Measurements from ENCODE around the gene RGS16. TPM values are rescaled to one million over a fixed set of nuclear protein-coding genes. Genes with fewer than 3 reads are reported as not detected.

The RGS16 gene
- total and polyA plus RNA-seq, 9 of the 15 experiments (the other 6 are each of a cell fraction or from before 2014, with no cell fraction given) = 0.07 to 0.55 (median 0.36) TPM

DNA sequence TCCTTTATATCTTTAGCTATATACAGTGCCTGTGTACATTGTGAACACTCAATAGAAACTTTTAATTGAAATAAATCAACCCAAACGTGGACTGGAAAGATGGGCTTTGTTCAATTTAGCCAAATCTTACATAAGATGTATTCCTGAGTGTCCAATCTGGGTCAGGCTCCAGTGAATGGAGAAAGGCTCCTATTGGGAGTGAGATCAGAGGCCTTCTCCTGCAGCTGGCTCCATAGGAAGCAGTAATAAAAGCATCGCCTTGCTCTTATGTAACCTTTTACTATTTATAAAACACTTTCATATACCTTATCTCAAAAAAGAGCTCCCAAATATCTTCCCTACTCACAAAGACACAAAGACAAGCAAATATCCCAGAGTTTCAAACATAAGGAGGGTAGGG lies 24.9 kb upstream of the RGS16 start (continued):
- TF ChIP-seq, protein P1, sequence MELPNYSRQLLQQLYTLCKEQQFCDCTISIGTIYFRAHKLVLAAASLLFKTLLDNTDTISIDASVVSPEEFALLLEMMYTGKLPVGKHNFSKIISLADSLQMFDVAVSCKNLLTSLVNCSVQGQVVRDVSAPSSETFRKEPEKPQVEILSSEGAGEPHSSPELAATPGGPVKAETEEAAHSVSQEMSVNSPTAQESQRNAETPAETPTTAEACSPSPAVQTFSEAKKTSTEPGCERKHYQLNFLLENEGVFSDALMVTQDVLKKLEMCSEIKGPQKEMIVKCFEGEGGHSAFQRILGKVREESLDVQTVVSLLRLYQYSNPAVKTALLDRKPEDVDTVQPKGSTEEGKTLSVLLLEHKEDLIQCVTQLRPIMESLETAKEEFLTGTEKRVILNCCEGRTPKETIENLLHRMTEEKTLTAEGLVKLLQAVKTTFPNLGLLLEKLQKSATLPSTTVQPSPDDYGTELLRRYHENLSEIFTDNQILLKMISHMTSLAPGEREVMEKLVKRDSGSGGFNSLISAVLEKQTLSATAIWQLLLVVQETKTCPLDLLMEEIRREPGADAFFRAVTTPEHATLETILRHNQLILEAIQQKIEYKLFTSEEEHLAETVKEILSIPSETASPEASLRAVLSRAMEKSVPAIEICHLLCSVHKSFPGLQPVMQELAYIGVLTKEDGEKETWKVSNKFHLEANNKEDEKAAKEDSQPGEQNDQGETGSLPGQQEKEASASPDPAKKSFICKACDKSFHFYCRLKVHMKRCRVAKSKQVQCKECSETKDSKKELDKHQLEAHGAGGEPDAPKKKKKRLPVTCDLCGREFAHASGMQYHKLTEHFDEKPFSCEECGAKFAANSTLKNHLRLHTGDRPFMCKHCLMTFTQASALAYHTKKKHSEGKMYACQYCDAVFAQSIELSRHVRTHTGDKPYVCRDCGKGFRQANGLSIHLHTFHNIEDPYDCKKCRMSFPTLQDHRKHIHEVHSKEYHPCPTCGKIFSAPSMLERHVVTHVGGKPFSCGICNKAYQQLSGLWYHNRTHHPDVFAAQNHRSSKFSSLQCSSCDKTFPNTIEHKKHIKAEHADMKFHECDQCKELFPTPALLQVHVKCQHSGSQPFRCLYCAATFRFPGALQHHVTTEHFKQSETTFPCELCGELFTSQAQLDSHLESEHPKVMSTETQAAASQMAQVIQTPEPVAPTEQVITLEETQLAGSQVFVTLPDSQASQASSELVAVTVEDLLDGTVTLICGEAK (IDR thresholded peaks at IDR 0.05) = no peak
- TF ChIP-seq, protein P1 (CRISPR knock-in tag; IDR thresholded peaks at IDR 0.05) = no peak
- TF ChIP-seq, protein P2, sequence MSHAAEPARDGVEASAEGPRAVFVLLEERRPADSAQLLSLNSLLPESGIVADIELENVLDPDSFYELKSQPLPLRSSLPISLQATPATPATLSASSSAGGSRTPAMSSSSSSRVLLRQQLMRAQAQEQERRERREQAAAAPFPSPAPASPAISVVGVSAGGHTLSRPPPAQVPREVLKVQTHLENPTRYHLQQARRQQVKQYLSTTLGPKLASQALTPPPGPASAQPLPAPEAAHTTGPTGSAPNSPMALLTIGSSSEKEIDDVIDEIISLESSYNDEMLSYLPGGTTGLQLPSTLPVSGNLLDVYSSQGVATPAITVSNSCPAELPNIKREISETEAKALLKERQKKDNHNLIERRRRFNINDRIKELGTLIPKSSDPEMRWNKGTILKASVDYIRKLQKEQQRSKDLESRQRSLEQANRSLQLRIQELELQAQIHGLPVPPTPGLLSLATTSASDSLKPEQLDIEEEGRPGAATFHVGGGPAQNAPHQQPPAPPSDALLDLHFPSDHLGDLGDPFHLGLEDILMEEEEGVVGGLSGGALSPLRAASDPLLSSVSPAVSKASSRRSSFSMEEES (CRISPR knock-in tag; IDR thresholded peaks at IDR 0.05) = no peak
- TF ChIP-seq BRF1 (IDR thresholded peaks at IDR 0.05; ENCODE audit: borderline replicate concordance, extremely low read depth, insufficient read length) (no peak), SAFB (IDR thresholded peaks at IDR 0.05; ENCODE audit: borderline replicate concordance, low read depth, low read length) (no peak), ZNF699 (CRISPR knock-in tag; IDR thresholded peaks at IDR 0.05; ENCODE audit: insufficient replicate concordance) (no peak)
- TF ChIP-seq, protein P3, sequence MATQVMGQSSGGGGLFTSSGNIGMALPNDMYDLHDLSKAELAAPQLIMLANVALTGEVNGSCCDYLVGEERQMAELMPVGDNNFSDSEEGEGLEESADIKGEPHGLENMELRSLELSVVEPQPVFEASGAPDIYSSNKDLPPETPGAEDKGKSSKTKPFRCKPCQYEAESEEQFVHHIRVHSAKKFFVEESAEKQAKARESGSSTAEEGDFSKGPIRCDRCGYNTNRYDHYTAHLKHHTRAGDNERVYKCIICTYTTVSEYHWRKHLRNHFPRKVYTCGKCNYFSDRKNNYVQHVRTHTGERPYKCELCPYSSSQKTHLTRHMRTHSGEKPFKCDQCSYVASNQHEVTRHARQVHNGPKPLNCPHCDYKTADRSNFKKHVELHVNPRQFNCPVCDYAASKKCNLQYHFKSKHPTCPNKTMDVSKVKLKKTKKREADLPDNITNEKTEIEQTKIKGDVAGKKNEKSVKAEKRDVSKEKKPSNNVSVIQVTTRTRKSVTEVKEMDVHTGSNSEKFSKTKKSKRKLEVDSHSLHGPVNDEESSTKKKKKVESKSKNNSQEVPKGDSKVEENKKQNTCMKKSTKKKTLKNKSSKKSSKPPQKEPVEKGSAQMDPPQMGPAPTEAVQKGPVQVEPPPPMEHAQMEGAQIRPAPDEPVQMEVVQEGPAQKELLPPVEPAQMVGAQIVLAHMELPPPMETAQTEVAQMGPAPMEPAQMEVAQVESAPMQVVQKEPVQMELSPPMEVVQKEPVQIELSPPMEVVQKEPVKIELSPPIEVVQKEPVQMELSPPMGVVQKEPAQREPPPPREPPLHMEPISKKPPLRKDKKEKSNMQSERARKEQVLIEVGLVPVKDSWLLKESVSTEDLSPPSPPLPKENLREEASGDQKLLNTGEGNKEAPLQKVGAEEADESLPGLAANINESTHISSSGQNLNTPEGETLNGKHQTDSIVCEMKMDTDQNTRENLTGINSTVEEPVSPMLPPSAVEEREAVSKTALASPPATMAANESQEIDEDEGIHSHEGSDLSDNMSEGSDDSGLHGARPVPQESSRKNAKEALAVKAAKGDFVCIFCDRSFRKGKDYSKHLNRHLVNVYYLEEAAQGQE (IDR thresholded peaks at IDR 0.05; ENCODE audit: borderline replicate concordance) = no peak
- TF ChIP-seq, protein P3 (CRISPR knock-in tag; IDR thresholded peaks at IDR 0.05; ENCODE audit: low read depth) = no peak

Data from K562 (cell line).